ENCODE results near the gene CECR2. TPM values are rescaled to one million over a fixed set of nuclear protein-coding genes. Genes with fewer than 3 reads are reported as not detected.

CECR2 gene
- total RNA-seq, 1 experiment from 2014 or later: 154 TPM

- Histone ChIP-seq H3T11ph (ENCODE audit: low read length) (no peak overlapping the region), H4K8ac (replicated peaks; ENCODE audit: insufficient read length, low read depth, low read length) (no peak overlapping the region), H3K79me2 (ENCODE audit: insufficient read depth, low read length) (peaks cover 68% of the 10 kb centered on the region), H3K4me2 (ENCODE audit: insufficient read depth, insufficient read length, low read length) (no peak overlapping the region), H2BK15ac (ENCODE audit: low read depth, low read length) (no peak overlapping the region), H3K23me2 (ENCODE audit: insufficient read length, low read depth, low read length, poor library complexity, severe bottlenecking) (no peaks in the 10 kb centered on the region), H4K91ac (ENCODE audit: insufficient read length, low read depth, low read length) (no peak overlapping the region), H3K9ac (ENCODE audit: extremely low read depth, insufficient read length, low read length) (no peak overlapping the region), H2BK5ac (ENCODE audit: insufficient read length, low read length) (no peak overlapping the region), H2BK12ac (ENCODE audit: insufficient read length, low read depth, low read length) (no peak overlapping the region), H4K5ac (ENCODE audit: insufficient read length, low read depth, low read length) (no peak overlapping the region), H2AK5ac (ENCODE audit: insufficient read length, low read length) (no peak overlapping the region), H3K14ac (ENCODE audit: insufficient read depth, low read length) (no peak overlapping the region), H3K27me3 (ENCODE audit: insufficient read depth, low read length) (no peaks in the 10 kb centered on the region), H3K27ac (ENCODE audit: insufficient read length, low read depth, low read length) (no peak overlapping the region), H3K4me1 (ENCODE audit: insufficient read depth, low read length) (peaks cover 13% of the 10 kb centered on the region), H3K18ac (ENCODE audit: insufficient read length, low read depth, low read length) (no peak overlapping the region), H4K20me1 (ENCODE audit: control insufficient read depth, insufficient read depth, insufficient read length) (peaks cover 2% of the 10 kb centered on the region), H2AFZ (ENCODE audit: low read length) (no peak overlapping the region), H3K4ac (ENCODE audit: low read depth, low read length) (no peak overlapping the region), H3K9me3 (ENCODE audit: control insufficient read depth, low read depth, low read length) (no peaks in the 10 kb centered on the region), H3K79me1 (ENCODE audit: insufficient read depth, low read depth, low read length, poor library complexity, severe bottlenecking) (peaks cover 17% of the 10 kb centered on the region), H2BK120ac (ENCODE audit: low read depth, low read length, poor library complexity, severe bottlenecking) (no peak overlapping the region), H2BK20ac (ENCODE audit: low read depth, low read length, poor library complexity, severe bottlenecking) (no peak overlapping the region), H3K23ac (ENCODE audit: insufficient read length, low read depth, low read length) (no peak overlapping the region), H3K56ac (ENCODE audit: insufficient read length, low read depth, low read length) (no peak overlapping the region)
- Mint-ChIP-seq H3K27ac (peak overlapping the region in 1 of 3 experiments; percentile 26; a peak in 1 of 7 replicates), H3K36me3 (ENCODE audit: insufficient read depth in 1 of 3, low read depth in 3 of 3) (peaks cover 0 to 8% (median 3%) of the 10 kb centered on the region in 3 experiments; a peak in 4 of 7 replicates), H3K4me1 (peaks cover 65 to 70% of the 10 kb centered on the region in 2 experiments), H3K27me3 (ENCODE audit: low read depth) (no peaks in the 10 kb centered on the region), H3K4me3 (no peak overlapping the region), H3K9me3 (no peaks in the 10 kb centered on the region)
- no CpG with 5 or more reads among the region's 1 CpG for whole genome bisulfite sequencing (ENCODE audit: extremely low coverage, insufficient read length, low lambda C conversion rate)
- DNase-seq: no peak
- TF ChIP-seq CTCF (conservative IDR thresholded peaks at IDR 0.05): no peak
These were observed 61.9 kb downstream of the CECR2 start for GRCh38 chr22:17431179-17431578.
